Muscle layer of duodenum (tissue), 2 donors: ENCODE results near the gene ACD.

ENCODE experiments used
- H3K27ac ChIP-seq: one replicate; pipeline ENCODE4 v1.7.0; 2013; ENCODE audit warnings: mild to moderate bottlenecking, low read length
- H3K27me3 ChIP-seq: one replicate; pipeline ENCODE4 v1.7.0; 2013; ENCODE audit warnings: low read depth, mild to moderate bottlenecking, control low read depth, low read length
- H3K36me3 ChIP-seq, 2 donors: one replicate each; pipeline ENCODE4 v1.7.0; 2013; ENCODE audit warnings: low read length in 2 of 2, control low read depth in 1 of 2, mild to moderate bottlenecking in 1 of 2; ENCODE audit not compliant: insufficient read depth in 2 of 2, control insufficient read depth in 1 of 2
- H3K4me1 ChIP-seq, 2 donors: one replicate each; pipeline ENCODE4 v1.7.0; 2013; ENCODE audit warnings: low read length in 2 of 2, mild to moderate bottlenecking in 2 of 2, control low read depth in 1 of 2, moderate library complexity in 1 of 2; ENCODE audit not compliant: insufficient read depth in 2 of 2, control insufficient read depth in 1 of 2
- H3K4me3 ChIP-seq, 2 donors: one replicate each; pipeline ENCODE4 v1.7.0; 2013; ENCODE audit warnings: low read length in 2 of 2, low read depth in 1 of 2, mild to moderate bottlenecking in 1 of 2
- H3K9me3 ChIP-seq, 2 donors: one replicate each; pipeline ENCODE4 v1.7.0; 2013; ENCODE audit warnings: low read length in 2 of 2, control low read depth in 1 of 2, mild to moderate bottlenecking in 1 of 2; ENCODE audit not compliant: control insufficient read depth in 1 of 2
- donor health status: healthy.

The ACD gene

GRCh38 chr16:67659675-67660563 lies at the start of gene ACD:
TSS of gene ACD (minus strand) at chr16:67660260. CDS start at chr16:67660220, 40 bp downstream.
- H3K36me3 ChIP-seq = peaks cover 0 to 32% of the 10 kb centered on the region in 2 donors
- H3K4me1 ChIP-seq = peaks cover 3 to 20% of the 10 kb centered on the region in 2 donors
- peaks cover under 1% of the 10 kb centered on the region for H3K27me3 ChIP-seq
- no peaks in the 10 kb centered on the region for H3K9me3 ChIP-seq
- H3K27ac ChIP-seq = peak within 1 kb of the TSS; percentile 93
- peak within 1 kb of the TSS; percentile 88 to 94 for H3K4me3 ChIP-seq

DNA sequence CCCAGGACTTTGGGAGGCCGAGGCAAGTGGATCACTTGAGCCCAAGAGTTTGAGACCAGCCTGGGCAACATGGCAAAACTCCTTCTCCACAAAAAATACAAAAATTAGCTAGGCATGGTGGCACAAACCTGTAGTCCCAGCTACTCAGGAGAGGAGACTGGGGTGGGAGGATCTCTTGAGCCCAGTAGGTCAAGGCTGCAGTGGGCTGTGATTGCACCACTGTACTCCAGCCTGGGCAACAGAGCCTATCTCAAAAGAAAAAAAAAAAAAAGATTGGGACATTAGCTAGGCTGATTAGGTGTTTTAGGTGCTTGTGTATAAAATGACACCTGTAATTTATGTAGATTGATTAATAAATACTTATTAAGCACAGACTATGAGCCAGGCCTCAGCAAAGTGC lies 49.0 kb upstream of the ACD start:
- Histone ChIP-seq H3K4me1 (no peaks in the 10 kb centered on the region), H3K27ac (no peak overlapping the region), H3K27me3 (no peaks in the 10 kb centered on the region), H3K4me3 (no peak overlapping the region), H3K9me3 (no peaks in the 10 kb centered on the region), H3K36me3 (no peaks in the 10 kb centered on the region)

- no peaks in the 10 kb centered on the region for H3K4me1 ChIP-seq
- H3K27me3 ChIP-seq = no peaks in the 10 kb centered on the region
- H3K27ac ChIP-seq = no peak overlapping the region
- H3K36me3 ChIP-seq = no peaks in the 10 kb centered on the region
- no peaks in the 10 kb centered on the region for H3K9me3 ChIP-seq
- no peak overlapping the region for H3K4me3 ChIP-seq
These were observed 48.3 kb upstream of the ACD start for GRCh38 chr16:67708368-67708771.

- no peak overlapping the region for H3K27ac ChIP-seq
- H3K27me3 ChIP-seq = no peaks in the 10 kb centered on the region
- H3K36me3 ChIP-seq = no peaks in the 10 kb centered on the region
- no peaks in the 10 kb centered on the region for H3K4me1 ChIP-seq
- H3K4me3 ChIP-seq = no peak overlapping the region
- no peaks in the 10 kb centered on the region for H3K9me3 ChIP-seq
These were observed 47.7 kb upstream of the ACD start for GRCh38 chr16:67707790-67708189.

DNA sequence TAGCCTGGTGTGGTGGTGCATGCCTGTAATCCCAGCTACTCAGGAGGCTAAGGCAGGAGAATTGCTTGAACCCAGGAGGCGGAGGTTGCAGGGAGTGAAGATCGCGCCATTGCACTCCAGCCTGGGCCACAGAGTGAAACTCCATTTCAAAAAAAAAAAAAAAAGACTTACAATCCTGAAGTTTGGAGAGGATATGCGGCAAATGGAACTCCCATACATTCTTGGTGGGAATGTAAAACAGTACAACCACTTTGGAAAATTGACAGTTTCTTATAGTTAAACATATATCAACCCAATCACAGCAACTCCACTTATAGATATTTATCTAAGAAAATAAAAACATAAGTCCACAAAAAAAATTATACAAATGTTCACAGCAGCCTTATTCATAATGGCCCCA lies 47.1 kb upstream of the ACD start:
- no peak overlapping the region for H3K27ac ChIP-seq
- no peaks in the 10 kb centered on the region for H3K4me1 ChIP-seq
- no peaks in the 10 kb centered on the region for H3K36me3 ChIP-seq
- no peaks in the 10 kb centered on the region for H3K27me3 ChIP-seq
- H3K9me3 ChIP-seq = no peaks in the 10 kb centered on the region
- no peak overlapping the region for H3K4me3 ChIP-seq

DNA sequence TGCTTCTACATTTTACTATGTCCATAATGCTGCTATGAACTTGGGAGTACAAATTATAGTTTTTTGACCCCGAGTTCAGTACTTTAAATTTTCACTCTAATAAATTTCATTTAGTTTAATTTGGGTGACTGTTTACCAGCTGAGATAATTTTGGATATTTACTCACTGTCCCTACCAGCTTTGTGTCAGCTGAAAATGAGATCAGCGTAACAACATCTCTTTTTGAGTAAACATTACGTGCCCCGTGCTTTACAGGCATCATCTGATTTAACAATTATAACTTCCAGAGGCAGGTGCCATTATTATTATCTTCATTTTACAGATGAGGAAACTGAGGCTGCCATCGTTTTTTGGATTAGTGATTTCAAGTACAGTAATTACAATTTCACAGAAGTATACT lies 44.0 kb upstream of the ACD start:
- Histone ChIP-seq H3K36me3 (no peaks in the 10 kb centered on the region), H3K4me1 (no peaks in the 10 kb centered on the region), H3K27ac (no peak overlapping the region), H3K4me3 (no peak overlapping the region), H3K9me3 (no peaks in the 10 kb centered on the region), H3K27me3 (no peaks in the 10 kb centered on the region)

- no peaks in the 10 kb centered on the region for H3K9me3 ChIP-seq
- no peak overlapping the region for H3K4me3 ChIP-seq
- no peaks in the 10 kb centered on the region for H3K36me3 ChIP-seq
- no peak overlapping the region for H3K27ac ChIP-seq
- no peaks in the 10 kb centered on the region for H3K27me3 ChIP-seq
- H3K4me1 ChIP-seq = no peaks in the 10 kb centered on the region
These were observed 43.6 kb upstream of the ACD start for GRCh38 chr16:67703626-67704025.

GRCh38 chr16:67702130-67702529 lies 42.1 kb upstream of the ACD start:
- no peak overlapping the region for H3K27ac ChIP-seq

GRCh38 chr16:67701420-67701819 lies 41.4 kb upstream of the ACD start:
- Histone ChIP-seq H3K36me3 (no peaks in the 10 kb centered on the region), H3K4me3 (no peak overlapping the region), H3K27me3 (no peaks in the 10 kb centered on the region), H3K27ac (no peak overlapping the region), H3K9me3 (no peaks in the 10 kb centered on the region), H3K4me1 (no peaks in the 10 kb centered on the region)

More at GRCh38 chr16:67702130-67702529, 42.1 kb upstream of the ACD start:
- no peak overlapping the region for H3K4me3 ChIP-seq
- no peaks in the 10 kb centered on the region for H3K36me3 ChIP-seq
- H3K4me1 ChIP-seq = no peaks in the 10 kb centered on the region
- H3K27me3 ChIP-seq = no peaks in the 10 kb centered on the region
- H3K9me3 ChIP-seq = no peaks in the 10 kb centered on the region

DNA sequence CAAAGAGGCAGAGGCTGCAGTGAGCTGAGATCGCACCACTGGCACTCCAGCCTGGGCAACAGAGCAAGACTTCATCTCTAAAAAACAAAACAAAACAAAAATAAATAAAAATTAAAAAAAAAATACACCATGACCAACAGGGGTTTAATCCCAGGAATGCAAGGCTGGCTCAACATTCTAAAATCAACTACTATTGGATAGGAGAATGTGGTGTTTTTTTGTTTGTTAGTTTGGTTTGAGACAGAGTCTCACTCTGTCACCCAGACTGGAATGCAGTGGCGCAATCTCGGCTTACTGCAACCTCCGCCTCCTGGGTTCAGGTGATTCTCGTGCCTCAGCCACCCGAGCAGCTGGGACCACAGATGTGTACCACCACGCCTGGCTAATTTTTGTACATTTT lies 39.2 kb upstream of the ACD start:
- Histone ChIP-seq H3K36me3 (no peaks in the 10 kb centered on the region), H3K27ac (no peak overlapping the region), H3K4me1 (no peaks in the 10 kb centered on the region), H3K9me3 (no peaks in the 10 kb centered on the region), H3K4me3 (no peak overlapping the region), H3K27me3 (no peaks in the 10 kb centered on the region)

- Histone ChIP-seq H3K9me3 (no peaks in the 10 kb centered on the region), H3K4me3 (no peak overlapping the region), H3K27me3 (no peaks in the 10 kb centered on the region), H3K27ac (no peak overlapping the region), H3K4me1 (no peaks in the 10 kb centered on the region), H3K36me3 (no peaks in the 10 kb centered on the region)
These were observed 37.5 kb upstream of the ACD start for GRCh38 chr16:67697422-67698185.
